ENCODE measurements around the gene PRDM15. TPM values are rescaled to one million over a fixed set of nuclear protein-coding genes. Genes with fewer than 3 reads are reported as not detected.

PRDM15 gene
- total RNA-seq, 4 donors from 2014 or later, result 4.7 to 9.2 (median 5.4) TPM

GRCh38 chr21:41808846-41809245 is 70.3 kb downstream of the PRDM15 start:
- H3K9me3 ChIP-seq, result no peaks in the 10 kb centered on the region
- no peaks in the 10 kb centered on the region for H3K27me3 ChIP-seq
- no peak overlapping the region for H3K4me3 ChIP-seq
- no peaks in the 10 kb centered on the region for H3K4me1 ChIP-seq
- intact Hi-C loops (cut with DNase I), result no loop called here
- WGBS, 2 donors, result 95 to 97% methylated on average over 22 of the region's 22 CpGs
- TF ChIP-seq POLR2A (IDR thresholded peaks at IDR 0.05), result no peak
- no peak for TF ChIP-seq CTCF (IDR thresholded peaks at IDR 0.05)
- DNase-seq, result no peak
- peaks cover 0 to 69% (median 0%) of the 10 kb centered on the region in 3 donors for H3K36me3 ChIP-seq
- H3K27ac ChIP-seq, result no peak overlapping the region

- H3K9me3 ChIP-seq, result no peaks in the 10 kb centered on the region
- H3K36me3 ChIP-seq, result peaks cover 0 to 70% (median 0%) of the 10 kb centered on the region in 3 donors
- no peaks in the 10 kb centered on the region for H3K27me3 ChIP-seq
- WGBS, 2 donors, result 95 to 96% methylated on average over 8 to 14 of the region's 18 CpGs
- TF ChIP-seq POLR2A (IDR thresholded peaks at IDR 0.05) (no peak), CTCF (IDR thresholded peaks at IDR 0.05) (no peak)
- intact Hi-C loops (cut with DNase I), result no loop called here
- no peak for DNase-seq
- peaks cover 0 to 6% (median 0%) of the 10 kb centered on the region in 3 donors for H3K4me1 ChIP-seq
- no peak overlapping the region for H3K4me3 ChIP-seq
- H3K27ac ChIP-seq, result no peak overlapping the region
Observed at GRCh38 chr21:41808094-41808493, 71.0 kb downstream of the PRDM15 start.

- Histone ChIP-seq H3K36me3 (peaks cover 0 to 71% (median 0%) of the 10 kb centered on the region in 3 donors), H3K27me3 (no peaks in the 10 kb centered on the region), H3K9me3 (no peaks in the 10 kb centered on the region), H3K4me1 (peaks cover 0 to 10% (median 0%) of the 10 kb centered on the region in 3 donors), H3K4me3 (no peak overlapping the region), H3K27ac (no peak overlapping the region)
- no peak for DNase-seq
- 95 to 96% methylated on average over 4 of the region's 4 CpGs for WGBS, 2 donors
- no peak for TF ChIP-seq POLR2A (IDR thresholded peaks at IDR 0.05)
- no peak for TF ChIP-seq CTCF (IDR thresholded peaks at IDR 0.05)
- intact Hi-C loops (cut with DNase I), result no loop called here
Observed at GRCh38 chr21:41806773-41807172, 72.4 kb downstream of the PRDM15 start.

- TF ChIP-seq CTCF (IDR thresholded peaks at IDR 0.05), result no peak
- TF ChIP-seq POLR2A (IDR thresholded peaks at IDR 0.05), result no peak
- WGBS, 2 donors, result 98 to 99% methylated on average over 4 of the region's 4 CpGs
- Histone ChIP-seq H3K36me3 (peaks cover 5 to 73% (median 8%) of the 10 kb centered on the region in 3 donors), H3K27me3 (no peaks in the 10 kb centered on the region), H3K4me3 (no peak overlapping the region), H3K27ac (no peak overlapping the region), H3K9me3 (no peaks in the 10 kb centered on the region), H3K4me1 (peaks cover 0 to 10% (median 0%) of the 10 kb centered on the region in 3 donors)
- no peak for DNase-seq
- intact Hi-C loops (cut with DNase I), result no loop called here
Observed at GRCh38 chr21:41805643-41806042, 73.5 kb downstream of the PRDM15 start.

GRCh38 chr21:41805038-41805437 is 74.1 kb downstream of the PRDM15 start:
- no peak for DNase-seq
- H3K27me3 ChIP-seq, result no peaks in the 10 kb centered on the region
- intact Hi-C loops (cut with DNase I), result no loop called here
- TF ChIP-seq CTCF (IDR thresholded peaks at IDR 0.05) (no peak), POLR2A (IDR thresholded peaks at IDR 0.05) (no peak)
- peaks cover 0 to 10% (median 0%) of the 10 kb centered on the region in 3 donors for H3K4me1 ChIP-seq
- no peak overlapping the region for H3K4me3 ChIP-seq
- no peak overlapping the region for H3K27ac ChIP-seq
- no peaks in the 10 kb centered on the region for H3K9me3 ChIP-seq
- H3K36me3 ChIP-seq, result peaks cover 5 to 73% (median 8%) of the 10 kb centered on the region in 3 donors
- WGBS, 2 donors, result 92 to 97% methylated on average over 6 to 10 of the region's 10 CpGs

Data from esophagus squamous epithelium (tissue), 5 donors.